ENCODE data around the gene MINDY3.

DNA sequence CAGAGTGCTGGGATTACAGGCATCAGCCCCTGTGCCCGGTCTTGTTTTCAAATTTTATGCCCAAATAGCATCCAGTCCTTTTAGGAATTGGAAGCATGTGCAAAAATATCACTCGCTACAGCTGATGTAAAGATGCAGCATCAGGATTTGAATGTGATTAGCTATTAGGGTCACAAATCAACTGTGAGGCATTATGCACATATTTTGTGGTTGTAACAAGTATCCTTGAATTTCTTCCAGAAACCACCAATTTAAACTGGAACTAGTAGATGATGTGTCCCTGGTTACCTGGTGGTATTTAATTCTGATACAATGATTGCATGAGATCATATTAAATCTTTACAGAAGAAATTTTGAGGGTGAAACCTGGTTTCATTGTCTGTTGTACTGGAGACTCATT is 99.6 kb downstream of the MINDY3 start:
- TF ChIP-seq, protein P1, sequence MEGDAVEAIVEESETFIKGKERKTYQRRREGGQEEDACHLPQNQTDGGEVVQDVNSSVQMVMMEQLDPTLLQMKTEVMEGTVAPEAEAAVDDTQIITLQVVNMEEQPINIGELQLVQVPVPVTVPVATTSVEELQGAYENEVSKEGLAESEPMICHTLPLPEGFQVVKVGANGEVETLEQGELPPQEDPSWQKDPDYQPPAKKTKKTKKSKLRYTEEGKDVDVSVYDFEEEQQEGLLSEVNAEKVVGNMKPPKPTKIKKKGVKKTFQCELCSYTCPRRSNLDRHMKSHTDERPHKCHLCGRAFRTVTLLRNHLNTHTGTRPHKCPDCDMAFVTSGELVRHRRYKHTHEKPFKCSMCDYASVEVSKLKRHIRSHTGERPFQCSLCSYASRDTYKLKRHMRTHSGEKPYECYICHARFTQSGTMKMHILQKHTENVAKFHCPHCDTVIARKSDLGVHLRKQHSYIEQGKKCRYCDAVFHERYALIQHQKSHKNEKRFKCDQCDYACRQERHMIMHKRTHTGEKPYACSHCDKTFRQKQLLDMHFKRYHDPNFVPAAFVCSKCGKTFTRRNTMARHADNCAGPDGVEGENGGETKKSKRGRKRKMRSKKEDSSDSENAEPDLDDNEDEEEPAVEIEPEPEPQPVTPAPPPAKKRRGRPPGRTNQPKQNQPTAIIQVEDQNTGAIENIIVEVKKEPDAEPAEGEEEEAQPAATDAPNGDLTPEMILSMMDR (IDR thresholded peaks at IDR 0.05), result no peak
- TF ChIP-seq POLR2AphosphoS5 (IDR thresholded peaks at IDR 0.05) (no peak), POLR2A (IDR thresholded peaks at IDR 0.05) (no peak)
